Ectodermal cell (in vitro differentiated cells): ENCODE data around the gene FAM168B.
"Not testable (repeated sequence)": the region's sequence is repeated elsewhere in the genome, so short reads cannot be mapped to it uniquely, and the experiment has no call there.

Experiments
- H3K27ac ChIP-seq: 2 replicates; pipeline ENCODE4 v1.7.0; 2013; ENCODE audit warnings: mild to moderate bottlenecking, low read depth, low read length; ENCODE audit not compliant: insufficient read depth, poor library complexity, severe bottlenecking
- H3K27me3 ChIP-seq: 2 replicates; pipeline ENCODE4 v1.7.0; 2013; ENCODE audit warnings: mild to moderate bottlenecking, low read length; ENCODE audit not compliant: insufficient read depth, control insufficient read depth, poor library complexity, severe bottlenecking
- H3K36me3 ChIP-seq: one replicate; pipeline ENCODE4 v1.7.0; 2013; ENCODE audit warnings: low read length; ENCODE audit not compliant: control insufficient read depth, insufficient read depth
- H3K4me1 ChIP-seq: one replicate; pipeline ENCODE4 v1.7.0; 2013; ENCODE audit warnings: low read length; ENCODE audit not compliant: control insufficient read depth, insufficient read depth
- H3K4me3 ChIP-seq: 2 replicates; pipeline ENCODE4 v1.7.0; 2013; ENCODE audit warnings: low read depth, low read length, control low read depth; ENCODE audit not compliant: insufficient read depth
- H3K9me3 ChIP-seq: 2 replicates; pipeline ENCODE4 v1.7.0; 2013; ENCODE audit warnings: mild to moderate bottlenecking, low read length, moderate library complexity; ENCODE audit not compliant: control insufficient read depth
- WGBS, 2 experiments: methylation state at CpG; one replicate each; pipeline ENCODE4 v1.1.7; 2013; ENCODE audit warnings: missing lambda C conversion rate in 2 of 2; 5-methylcytosine and 5-hydroxymethylcytosine counted together

The FAM168B gene

DNA sequence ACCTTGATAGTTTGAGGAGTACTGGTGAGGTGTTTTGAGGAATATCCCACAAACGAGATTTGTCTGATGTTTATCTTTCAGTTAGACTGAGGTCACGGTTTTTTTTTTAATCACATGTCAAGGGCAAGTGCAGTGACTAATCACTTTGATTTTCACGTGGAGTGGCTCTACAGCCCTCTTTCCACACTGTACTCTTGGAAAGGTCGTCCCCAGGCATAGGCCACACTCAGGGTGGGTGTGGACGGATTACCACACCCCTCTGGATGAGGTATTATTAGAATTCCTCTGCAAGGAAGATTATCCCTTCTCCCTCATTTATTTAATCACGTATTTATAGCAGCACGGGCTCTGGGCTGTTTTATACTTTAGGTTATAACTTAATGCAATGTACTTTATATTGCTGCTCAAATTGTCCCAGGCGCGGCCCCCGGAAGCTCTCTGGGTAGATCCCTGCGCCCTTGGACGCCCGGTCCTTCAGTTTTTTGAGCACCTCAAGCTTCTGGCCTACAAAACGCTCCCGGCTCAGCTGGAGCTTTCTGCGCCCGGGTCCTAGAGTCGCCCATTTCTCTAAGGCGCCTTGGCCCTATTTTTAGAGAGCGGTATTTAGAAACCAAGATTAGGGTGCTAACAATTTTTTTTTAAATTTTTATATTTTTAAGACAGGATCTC is 11.4 kb upstream of the FAM168B start:
- no peaks in the 10 kb centered on the region for H3K27me3 ChIP-seq
- H3K9me3 ChIP-seq = no peaks in the 10 kb centered on the region
- peaks cover 5% of the 10 kb centered on the region for H3K4me1 ChIP-seq
- WGBS, 2 experiments = 15% methylated on average over 18 of the region's 20 CpGs
- H3K36me3 ChIP-seq = no peaks in the 10 kb centered on the region
- H3K27ac ChIP-seq = peak overlapping the region; percentile 26
- H3K4me3 ChIP-seq = peak overlapping the region; percentile 91

DNA sequence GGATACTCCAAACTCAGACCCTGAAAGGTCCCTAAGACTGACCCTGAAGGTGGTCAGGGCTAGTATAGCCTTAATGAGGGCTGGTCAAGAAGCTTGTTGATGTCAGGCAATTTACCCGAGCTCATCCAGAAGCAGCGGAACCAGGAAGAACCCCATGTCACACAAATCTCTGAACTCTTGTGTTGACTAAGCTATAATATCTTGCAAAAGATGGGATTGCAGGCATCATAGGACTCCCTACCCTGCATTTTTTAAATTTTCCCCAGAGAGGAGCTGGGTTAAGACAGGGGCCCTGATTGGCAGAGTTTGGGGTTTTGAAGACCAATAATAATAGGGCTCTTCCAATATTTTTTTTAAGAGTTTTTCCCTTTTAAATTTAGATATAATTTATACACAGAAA is 9.9 kb upstream of the FAM168B start:
- no peaks in the 10 kb centered on the region for H3K36me3 ChIP-seq
- WGBS, 2 experiments = 91 to 96% methylated on average over 2 of the region's 2 CpGs
- no peak overlapping the region for H3K4me3 ChIP-seq
- H3K27me3 ChIP-seq = no peaks in the 10 kb centered on the region
- no peak overlapping the region for H3K27ac ChIP-seq
- H3K9me3 ChIP-seq = no peaks in the 10 kb centered on the region
- H3K4me1 ChIP-seq = peaks cover 5% of the 10 kb centered on the region

GRCh38 chr2:131094463-131095281 is 1.4 kb upstream of the FAM168B start:
- 91 to 93% methylated on average over 20 to 22 of the region's 22 CpGs for WGBS, 2 experiments
- no peaks in the 10 kb centered on the region for H3K4me1 ChIP-seq
- H3K27me3 ChIP-seq = no peaks in the 10 kb centered on the region
- H3K9me3 ChIP-seq = no peaks in the 10 kb centered on the region
- H3K36me3 ChIP-seq = peaks cover 4% of the 10 kb centered on the region
- H3K27ac ChIP-seq = no peak overlapping the region
- no peak overlapping the region for H3K4me3 ChIP-seq

- H3K4me1 ChIP-seq = no peaks in the 10 kb centered on the region
- peak overlapping the region; percentile 97 for H3K27ac ChIP-seq
- WGBS, 2 experiments = 19% methylated on average over 37 of the region's 37 CpGs
- no peaks in the 10 kb centered on the region for H3K27me3 ChIP-seq
- H3K9me3 ChIP-seq = no peaks in the 10 kb centered on the region
- peak overlapping the region; percentile 59 for H3K4me3 ChIP-seq
- peaks cover 11% of the 10 kb centered on the region for H3K36me3 ChIP-seq
Observed at GRCh38 chr2:131093696-131094462, 619 bp upstream of the FAM168B start.

DNA sequence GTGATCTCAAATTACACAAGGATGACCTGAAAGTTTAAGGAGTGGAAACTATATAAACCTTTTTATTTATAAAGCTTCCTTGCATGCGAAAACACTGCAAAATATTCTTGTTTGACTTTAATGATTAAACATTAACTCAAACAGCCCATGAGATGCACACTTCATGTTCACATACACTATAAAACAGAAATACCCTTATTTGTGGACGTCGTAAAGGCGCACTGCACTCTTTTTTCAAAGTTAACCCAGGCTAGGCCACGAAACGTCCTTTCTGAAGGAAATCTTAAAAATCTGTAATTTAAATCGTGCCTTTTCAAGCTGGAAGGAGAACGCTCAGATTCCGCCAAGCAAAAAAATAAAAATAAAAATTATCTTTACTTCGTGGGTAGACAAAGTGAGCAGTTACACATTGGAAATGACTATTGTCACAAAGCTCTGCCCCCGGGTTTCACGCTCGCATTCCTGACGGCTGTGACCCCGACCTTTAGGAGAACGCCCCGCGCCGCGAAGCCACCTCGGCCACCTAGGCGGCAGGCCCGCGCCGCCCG is 728 bp downstream of the FAM168B start:
- Histone ChIP-seq H3K9me3 (no peaks in the 10 kb centered on the region), H3K4me3 (peak overlapping the region; percentile 59), H3K4me1 (no peaks in the 10 kb centered on the region), H3K36me3 (peaks cover 23% of the 10 kb centered on the region), H3K27me3 (no peaks in the 10 kb centered on the region), H3K27ac (peak overlapping the region; percentile 97)
- 3 to 4% methylated on average over 24 to 26 of the region's 26 CpGs for WGBS, 2 experiments

DNA sequence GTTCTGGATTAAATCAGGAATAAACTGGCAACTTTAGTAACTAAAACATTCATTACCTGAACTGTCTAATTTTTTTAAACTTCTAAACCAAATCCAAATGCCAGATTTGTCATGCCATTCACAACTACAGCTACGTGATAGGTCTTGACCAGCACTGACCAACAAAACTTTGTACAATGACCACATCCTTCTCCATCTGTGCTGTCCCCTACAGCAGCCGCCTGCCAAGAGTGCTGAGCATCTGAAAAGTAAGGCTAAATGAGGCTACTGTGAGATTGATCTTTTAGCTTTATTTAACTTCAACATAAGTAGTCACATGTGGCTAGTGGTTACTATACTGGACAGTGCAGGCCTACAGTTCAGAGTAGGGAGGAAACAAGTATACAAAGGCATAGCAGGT is 7.6 kb downstream of the FAM168B start:
- Histone ChIP-seq H3K36me3 (peaks cover 54% of the 10 kb centered on the region), H3K27ac (no peak overlapping the region), H3K4me1 (no peaks in the 10 kb centered on the region), H3K9me3 (no peaks in the 10 kb centered on the region), H3K4me3 (no peak overlapping the region), H3K27me3 (no peaks in the 10 kb centered on the region)
- 97 to 100% methylated on average over 1 to 2 of the region's 2 CpGs for WGBS, 2 experiments

- WGBS, 2 experiments = 88 to 93% methylated on average over 4 of the region's 4 CpGs
- Histone ChIP-seq H3K4me1 (no peaks in the 10 kb centered on the region), H3K9me3 (no peaks in the 10 kb centered on the region), H3K4me3 (no peak overlapping the region), H3K27ac (no peak overlapping the region), H3K36me3 (peaks cover 56% of the 10 kb centered on the region), H3K27me3 (no peaks in the 10 kb centered on the region)
Observed at GRCh38 chr2:131081190-131081589, 12.1 kb downstream of the FAM168B start.

DNA sequence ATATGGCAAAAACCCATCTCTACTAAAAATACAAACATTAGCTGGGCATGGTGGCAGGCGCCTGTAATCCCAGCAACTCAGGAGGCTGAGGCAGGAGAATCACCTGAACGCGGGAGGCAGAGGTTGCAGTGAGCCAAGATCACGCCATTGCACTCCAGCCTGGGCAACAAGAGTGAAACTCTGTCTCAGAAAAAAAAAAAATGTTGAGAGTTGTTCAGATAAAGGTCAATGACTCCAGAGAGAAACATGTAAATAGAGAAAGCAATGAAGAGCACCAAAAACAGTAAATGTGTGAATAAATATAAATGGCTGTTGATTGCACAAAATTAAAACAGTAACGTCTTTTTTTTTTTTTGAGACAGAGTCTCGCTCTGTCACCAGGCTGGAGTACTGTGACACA is 13.3 kb downstream of the FAM168B start:
- WGBS, 2 experiments = 92 to 95% methylated on average over 6 of the region's 6 CpGs
- not testable (repeated sequence) for H3K4me3 ChIP-seq, H3K4me1 ChIP-seq, H3K27ac ChIP-seq, H3K27me3 ChIP-seq, H3K9me3 ChIP-seq
- H3K36me3 ChIP-seq = peaks cover 55% of the 10 kb centered on the region

DNA sequence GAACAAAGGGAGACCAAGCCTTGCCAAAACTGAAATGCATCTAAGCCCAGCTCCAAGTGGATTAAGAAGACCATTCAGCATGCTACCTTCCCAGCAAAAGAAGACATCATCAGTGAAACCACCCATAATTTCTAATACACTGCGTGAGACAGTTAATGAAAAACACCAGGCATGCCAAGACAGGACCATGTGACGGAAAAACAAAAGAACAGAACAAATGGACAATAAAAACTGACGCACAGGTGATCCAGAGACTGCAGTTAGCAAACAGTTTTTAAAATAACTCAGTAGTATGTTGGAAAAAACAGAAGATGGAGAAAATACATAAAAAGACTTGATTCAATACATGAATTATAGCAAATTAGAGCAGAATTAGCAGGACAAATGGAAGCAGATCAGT is 15.3 kb downstream of the FAM168B start:
- 98 to 99% methylated on average over 3 of the region's 3 CpGs for WGBS, 2 experiments
- no peaks in the 10 kb centered on the region for H3K4me1 ChIP-seq
- no peak overlapping the region for H3K4me3 ChIP-seq
- H3K9me3 ChIP-seq = no peaks in the 10 kb centered on the region
- peaks cover 56% of the 10 kb centered on the region for H3K36me3 ChIP-seq
- H3K27ac ChIP-seq = no peak overlapping the region
- H3K27me3 ChIP-seq = no peaks in the 10 kb centered on the region
